Spleen (tissue), 11 donors: Measurements from ENCODE around the gene GPR45. TPM values are rescaled to one million over a fixed set of nuclear protein-coding genes. Genes with fewer than 3 reads are reported as not detected.

Experiments
- DNase-seq: peaks from one replicate; pipeline ENCODE4 v3.0.0-alpha.2; 2020
- H3K27ac ChIP-seq, 8 donors: fragments of 200-600 bp; sonication (generic) in 7 of 8; 1 replicate in 4 of 8; 2 replicates in 4 of 8; pipeline versions ENCODE4 v1.5.0 to v1.8.0; 2016 to 2021; ENCODE audit warnings: inconsistent platforms in 4 of 8, mild to moderate bottlenecking in 4 of 8, moderate library complexity in 1 of 8
- H3K27me3 ChIP-seq, 7 donors: fragments of 200-600 bp; sonication (generic) in 6 of 7; replicated peaks in 1 of 7; 1 replicate in 4 of 7; 2 replicates in 3 of 7; pipeline versions ENCODE4 v1.5.0 to v1.8.0; 2016 to 2021; ENCODE audit warnings: inconsistent platforms in 3 of 7, mild to moderate bottlenecking in 1 of 7
- H3K36me3 ChIP-seq, 6 donors: fragments of 200-600 bp; sonication (generic) in 5 of 6; 1 replicate in 4 of 6; 2 replicates in 2 of 6; pipeline versions ENCODE4 v1.5.0 to v1.8.0; 2016 to 2021; ENCODE audit warnings: inconsistent platforms in 2 of 6
- H3K4me1 ChIP-seq, 6 donors: fragments of 200-600 bp; sonication (generic) in 5 of 6; 1 replicate in 3 of 6; 2 replicates in 3 of 6; pipeline versions ENCODE4 v1.5.0 to v1.8.0; 2016 to 2021; ENCODE audit warnings: inconsistent platforms in 3 of 6
- H3K4me3 ChIP-seq, 8 donors: fragments of 200-600 bp; sonication (generic) in 7 of 8; 1 replicate in 4 of 8; 2 replicates in 4 of 8; pipeline versions ENCODE4 v1.5.0 to v1.8.0; 2016 to 2021; ENCODE audit warnings: inconsistent platforms in 4 of 8, mild to moderate bottlenecking in 4 of 8, moderate library complexity in 2 of 8
- H3K9me3 ChIP-seq, 8 donors: fragments of 200-600 bp; sonication (generic) in 7 of 8; 1 replicate in 4 of 8; 2 replicates in 4 of 8; pipeline versions ENCODE4 v1.5.0 to v1.8.0; 2016 to 2021; ENCODE audit warnings: inconsistent platforms in 4 of 8
- POLR2A ChIP-seq, 3 donors: fragments of 450-650 bp; IDR thresholded peaks; one replicate each; pipeline ENCODE4 v1.5.1; 2017; ENCODE audit warnings: antibody characterized with exemption in 3 of 3, mild to moderate bottlenecking in 1 of 3
- POLR2AphosphoS5 ChIP-seq, 3 donors: sonication (generic); formaldehyde crosslinking; IDR thresholded peaks; one replicate each; pipeline ENCODE4 v1.5.1; 2017; ENCODE audit warnings: antibody characterized with exemption in 3 of 3
- WGBS, 5 donors: extraction: QIAGEN DNeasy Blood & Tissue Kit in 3 of 5; methylation state at CpG; one replicate each; pipeline versions ENCODE4 v1.1.5 to v1.1.7; 2013 to 2018; 5-methylcytosine and 5-hydroxymethylcytosine counted together
- intact Hi-C: fragments of 100-400 bp; cut with DNase I; formaldehyde crosslinking; loops from one replicate; pipeline ENCODE4 v1.15.0; 2023; ENCODE audit warnings: low total_unique reads
- polyA plus RNA-seq, 3 donors: library from polyadenylated mRNA; stranded (reverse); fragments of 200-250 nt; gene quantifications; one replicate each; pipeline ENCODE4 v1.2.1, GENCODE V29; 2013
- total RNA-seq, 7 donors: library from RNA; depleted of rRNA in 3 of 7; stranded (reverse); fragments of >200 nt in 3 of 7; fragmentation: NEBNext Ultra II Directional in 4 of 7; extraction: Animal tissue kit (Norgen Biotek cat#: 25700) in 4 of 7; gene quantifications; one replicate each; pipeline versions ENCODE4 v1.1.0 to v1.2.1, GENCODE V29; 2016 to 2021
- TF ChIP-seq, protein P1 (sequence below), 11 experiments: fragments of 200-600 bp in 7 of 11; fragments of 450-650 bp in 4 of 11; sonication (generic) in 4 of 11; IDR thresholded peaks in 8 of 11; conservative IDR thresholded peaks in 3 of 11; 1 replicate in 7 of 11; 2 replicates in 4 of 11; pipeline versions ENCODE4 v1.4.0 to v1.8.0; 2016 to 2021; ENCODE audit warnings: antibody characterized with exemption in 11 of 11, inconsistent platforms in 4 of 11, mild to moderate bottlenecking in 1 of 11
- donor health status: healthy with polysubstance abuse.
- donor health status: DM: no; HTN: no; CAD: no; lungs with moderate emphysema.
- donor health status: DM: no; HTN: no; CAD: no.
- donor health status: Bipolar disorder and iron deficiency.
- donor health status: healthy.
- donor health status: DM: no; HTN: no; CAD: no.
- donor health status: DM: yes; HTN: yes; CAD: no.

Gene GPR45
- total and polyA plus RNA-seq, 10 donors: not detected

DNA sequence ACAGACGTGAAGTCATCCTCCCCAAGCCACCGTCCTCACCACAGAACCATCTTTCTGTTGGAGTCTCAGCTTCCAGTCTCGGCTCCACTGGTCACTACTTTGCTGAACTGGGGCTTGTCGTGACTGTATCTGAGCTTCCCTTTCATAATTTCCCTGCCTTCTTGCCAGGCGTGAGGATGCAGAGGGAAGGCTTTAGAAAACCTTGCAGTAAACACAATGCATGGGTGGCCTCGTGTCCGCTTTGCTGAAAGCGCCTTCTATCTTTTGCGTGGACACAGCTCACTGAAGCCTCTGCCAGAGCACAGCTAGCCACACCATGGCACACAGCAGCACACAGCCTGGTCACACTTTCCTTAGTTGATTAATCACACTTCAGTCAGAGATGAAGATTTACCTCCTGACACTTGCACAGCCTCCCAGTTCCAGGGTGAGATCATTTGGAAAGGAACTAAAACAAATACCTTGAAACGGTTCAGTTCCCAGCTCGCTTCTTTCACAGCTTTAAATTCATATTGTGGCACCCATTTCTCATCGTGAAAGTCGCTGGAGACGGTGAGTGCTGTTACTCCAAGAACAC, 2.8 kb upstream of the GPR45 start:
- no peak overlapping the region for H3K4me3 ChIP-seq
- WGBS, 5 donors: 81 to 86% (median 83%) methylated on average over 14 of the region's 14 CpGs
- TF ChIP-seq POLR2A (IDR thresholded peaks at IDR 0.05) (no peak), POLR2AphosphoS5 (IDR thresholded peaks at IDR 0.05) (no peak)
- TF ChIP-seq, protein P1, sequence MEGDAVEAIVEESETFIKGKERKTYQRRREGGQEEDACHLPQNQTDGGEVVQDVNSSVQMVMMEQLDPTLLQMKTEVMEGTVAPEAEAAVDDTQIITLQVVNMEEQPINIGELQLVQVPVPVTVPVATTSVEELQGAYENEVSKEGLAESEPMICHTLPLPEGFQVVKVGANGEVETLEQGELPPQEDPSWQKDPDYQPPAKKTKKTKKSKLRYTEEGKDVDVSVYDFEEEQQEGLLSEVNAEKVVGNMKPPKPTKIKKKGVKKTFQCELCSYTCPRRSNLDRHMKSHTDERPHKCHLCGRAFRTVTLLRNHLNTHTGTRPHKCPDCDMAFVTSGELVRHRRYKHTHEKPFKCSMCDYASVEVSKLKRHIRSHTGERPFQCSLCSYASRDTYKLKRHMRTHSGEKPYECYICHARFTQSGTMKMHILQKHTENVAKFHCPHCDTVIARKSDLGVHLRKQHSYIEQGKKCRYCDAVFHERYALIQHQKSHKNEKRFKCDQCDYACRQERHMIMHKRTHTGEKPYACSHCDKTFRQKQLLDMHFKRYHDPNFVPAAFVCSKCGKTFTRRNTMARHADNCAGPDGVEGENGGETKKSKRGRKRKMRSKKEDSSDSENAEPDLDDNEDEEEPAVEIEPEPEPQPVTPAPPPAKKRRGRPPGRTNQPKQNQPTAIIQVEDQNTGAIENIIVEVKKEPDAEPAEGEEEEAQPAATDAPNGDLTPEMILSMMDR (IDR thresholded peaks at IDR 0.05 in 8 of 11, conservative IDR thresholded peaks at IDR 0.05 in 3 of 11): no peak
- intact Hi-C loops: loop anchor here (5.0 kb wide), 1 partner anchor 121 kb away; no protein-coding TSS in a partner anchor
- no peak overlapping the region for H3K27ac ChIP-seq
- peaks cover 0 to 40% (median 16%) of the 10 kb centered on the region in 6 donors for H3K4me1 ChIP-seq
- H3K36me3 ChIP-seq: no peaks in the 10 kb centered on the region
- no peaks in the 10 kb centered on the region for H3K9me3 ChIP-seq
- DNase-seq: no peak
- peaks cover 0 to 12% (median 0%) of the 10 kb centered on the region in 7 donors for H3K27me3 ChIP-seq

DNA sequence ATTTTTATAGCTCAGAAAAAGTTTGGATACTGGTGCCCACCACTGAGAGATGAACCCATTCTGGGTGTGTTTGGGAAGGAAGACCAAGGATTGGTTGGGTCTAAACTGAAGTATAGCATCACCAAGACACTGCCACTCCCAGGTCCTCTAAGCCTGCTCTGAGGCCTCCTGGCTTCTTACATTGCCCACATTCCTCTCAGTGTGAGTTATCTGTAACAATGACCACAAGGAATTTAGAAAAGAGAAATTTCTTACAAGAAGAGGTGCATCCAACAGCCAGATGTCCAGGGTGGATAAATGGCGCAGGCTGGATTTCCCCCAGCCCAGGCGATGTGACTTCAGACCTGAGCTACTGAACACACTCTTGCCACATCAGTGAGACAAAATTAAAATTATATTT, 1.6 kb upstream of the GPR45 start:
- DNase-seq: no peak
- no peak overlapping the region for H3K4me3 ChIP-seq
- no peaks in the 10 kb centered on the region for H3K36me3 ChIP-seq
- WGBS, 5 donors: 92 to 97% (median 94%) methylated on average over 2 of the region's 2 CpGs
- H3K27ac ChIP-seq: no peak overlapping the region
- H3K9me3 ChIP-seq: no peaks in the 10 kb centered on the region
- intact Hi-C loops: loop anchor here (5.0 kb wide), 1 partner anchor 123 kb away; no protein-coding TSS in a partner anchor
- H3K27me3 ChIP-seq: peaks cover 0 to 12% (median 0%) of the 10 kb centered on the region in 7 donors
- TF ChIP-seq POLR2AphosphoS5 (IDR thresholded peaks at IDR 0.05) (no peak), POLR2A (IDR thresholded peaks at IDR 0.05) (no peak)
- TF ChIP-seq, protein P1 (IDR thresholded peaks at IDR 0.05 in 8 of 11, conservative IDR thresholded peaks at IDR 0.05 in 3 of 11): no peak
- peaks cover 0 to 38% (median 15%) of the 10 kb centered on the region in 6 donors for H3K4me1 ChIP-seq

DNA sequence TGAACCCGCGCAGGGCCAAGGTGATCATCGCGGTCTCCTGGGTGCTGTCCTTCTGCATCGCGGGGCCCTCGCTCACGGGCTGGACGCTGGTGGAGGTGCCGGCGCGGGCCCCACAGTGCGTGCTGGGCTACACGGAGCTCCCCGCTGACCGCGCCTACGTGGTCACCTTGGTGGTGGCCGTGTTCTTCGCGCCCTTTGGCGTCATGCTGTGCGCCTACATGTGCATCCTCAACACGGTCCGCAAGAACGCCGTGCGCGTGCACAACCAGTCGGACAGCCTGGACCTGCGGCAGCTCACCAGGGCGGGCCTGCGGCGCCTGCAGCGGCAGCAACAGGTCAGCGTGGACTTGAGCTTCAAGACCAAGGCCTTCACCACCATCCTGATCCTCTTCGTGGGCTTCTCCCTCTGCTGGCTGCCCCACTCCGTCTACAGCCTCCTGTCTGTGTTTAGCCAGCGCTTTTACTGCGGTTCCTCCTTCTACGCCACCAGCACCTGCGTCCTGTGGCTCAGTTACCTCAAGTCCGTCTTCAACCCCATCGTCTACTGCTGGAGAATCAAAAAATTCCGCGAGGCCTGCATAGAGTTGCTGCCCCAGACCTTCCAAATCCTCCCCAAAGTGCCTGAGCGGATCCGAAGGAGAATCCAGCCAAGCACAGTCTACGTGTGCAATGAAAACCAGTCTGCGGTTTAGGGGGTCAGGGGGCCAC, 897 bp downstream of the GPR45 start:
- no peak for DNase-seq
- Histone ChIP-seq H3K9me3 (no peaks in the 10 kb centered on the region), H3K4me1 (peaks cover 0 to 15% (median 7%) of the 10 kb centered on the region in 6 donors), H3K27me3 (peaks cover 0 to 1% (median 0%) of the 10 kb centered on the region in 7 donors), H3K27ac (no peak overlapping the region), H3K36me3 (no peaks in the 10 kb centered on the region), H3K4me3 (no peak overlapping the region)
- intact Hi-C loops: no loop called here
- WGBS, 5 donors: 94 to 97% (median 96%) methylated on average over 38 to 50 of the region's 50 CpGs
- TF ChIP-seq, protein P1 (IDR thresholded peaks at IDR 0.05 in 8 of 11, conservative IDR thresholded peaks at IDR 0.05 in 3 of 11): no peak
- TF ChIP-seq POLR2A (IDR thresholded peaks at IDR 0.05): no peak
- no peak for TF ChIP-seq POLR2AphosphoS5 (IDR thresholded peaks at IDR 0.05)

DNA sequence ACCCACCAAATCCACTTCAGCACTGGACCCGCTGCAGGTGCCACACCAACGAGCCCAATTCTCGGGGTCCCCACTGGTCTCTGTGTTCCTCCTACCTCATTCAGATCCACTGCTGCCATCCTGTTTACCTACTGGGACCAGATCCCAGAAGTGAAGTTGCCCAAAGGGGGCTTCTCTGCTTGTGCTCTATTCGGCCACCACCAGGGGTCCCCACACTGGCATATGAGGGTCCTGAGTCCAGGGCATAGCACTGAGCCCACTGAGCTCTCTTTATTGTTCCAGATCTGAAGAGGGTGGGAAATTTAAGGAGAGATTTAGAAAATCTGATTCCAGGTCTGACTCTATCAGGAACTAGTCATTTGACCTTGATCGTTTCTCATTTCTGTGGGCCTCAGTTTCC, 2.4 kb downstream of the GPR45 start:
- no peaks in the 10 kb centered on the region for H3K27me3 ChIP-seq
- no peak overlapping the region for H3K27ac ChIP-seq
- no peak overlapping the region for H3K4me3 ChIP-seq
- no peaks in the 10 kb centered on the region for H3K36me3 ChIP-seq
- no peak for TF ChIP-seq POLR2A (IDR thresholded peaks at IDR 0.05)
- TF ChIP-seq, protein P1 (IDR thresholded peaks at IDR 0.05 in 8 of 11, conservative IDR thresholded peaks at IDR 0.05 in 3 of 11): no peak
- TF ChIP-seq POLR2AphosphoS5 (IDR thresholded peaks at IDR 0.05): no peak
- WGBS, 5 donors: 64 to 77% (median 69%) methylated on average over 5 of the region's 5 CpGs
- H3K4me1 ChIP-seq: peaks cover 0 to under 1% (median 0%) of the 10 kb centered on the region in 6 donors
- no peak for DNase-seq
- no peaks in the 10 kb centered on the region for H3K9me3 ChIP-seq
- intact Hi-C loops: no loop called here
